Activated naive CD4-positive, alpha-beta T cell treated with anti-CD3 and anti-CD28 coated beads, Interleukin-2, amount 50 U/mL, for 16 hours (primary cell): Measurements from ENCODE around the gene FIBCD1.
A peak's percentile ranks its signal among the peaks of the same experiment; 100 is the strongest.

Experiments
- DNase-seq: peaks from one replicate; pipeline ENCODE4 v3.0.0-alpha.2; 2020

The FIBCD1 gene

DNA sequence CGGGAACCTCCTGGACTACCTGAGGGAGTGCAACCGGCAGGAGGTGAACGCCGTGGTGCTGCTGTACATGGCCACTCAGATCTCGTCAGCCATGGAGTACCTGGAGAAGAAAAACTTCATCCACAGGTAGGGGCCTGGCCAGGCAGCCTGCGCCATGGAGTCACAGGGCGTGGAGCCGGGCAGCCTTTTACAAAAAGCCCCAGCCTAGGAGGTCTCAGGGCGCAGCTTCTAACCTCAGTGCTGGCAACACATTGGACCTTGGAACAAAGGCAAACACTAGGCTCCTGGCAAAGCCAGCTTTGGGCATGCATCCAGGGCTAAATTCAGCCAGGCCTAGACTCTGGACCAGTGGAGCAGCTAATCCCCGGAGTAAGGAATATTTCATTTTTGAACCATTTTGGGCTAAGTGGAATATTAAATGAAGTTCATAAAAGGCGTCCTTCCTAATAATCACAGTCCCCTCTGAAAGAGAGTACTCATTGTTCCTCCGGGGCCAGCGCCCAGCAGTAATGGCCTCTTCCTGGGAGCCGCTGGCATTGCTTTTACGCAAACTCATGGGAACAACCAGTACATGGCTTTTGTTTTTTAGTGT lies 66.0 kb downstream of the FIBCD1 start:
- DNase-seq = no peak

GRCh38 chr9:130872508-130872907 lies 66.5 kb downstream of the FIBCD1 start:
- DNase-seq = no peak

DNA sequence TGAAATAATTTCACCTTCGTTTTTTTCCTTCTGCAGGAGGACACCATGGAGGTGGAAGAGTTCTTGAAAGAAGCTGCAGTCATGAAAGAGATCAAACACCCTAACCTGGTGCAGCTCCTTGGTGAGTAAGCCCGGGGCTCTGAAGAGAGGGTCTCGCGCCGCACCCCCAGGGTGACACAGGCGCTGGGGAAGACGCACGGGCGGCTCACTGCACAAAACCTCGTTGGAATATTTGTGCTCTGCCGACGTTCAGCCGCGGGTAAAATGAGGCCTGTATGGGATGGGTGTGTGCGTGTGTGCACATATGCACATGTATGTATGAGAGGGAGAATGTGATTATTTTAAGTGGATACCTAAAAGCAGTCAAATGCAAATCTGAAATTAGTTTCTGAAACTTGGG lies 67.0 kb downstream of the FIBCD1 start:
- DNase-seq = no peak

GRCh38 chr9:130871395-130872062 lies 67.5 kb downstream of the FIBCD1 start:
- DNase-seq = no peak

GRCh38 chr9:130870491-130871381 lies 68.3 kb downstream of the FIBCD1 start:
- no peak for DNase-seq

GRCh38 chr9:130869250-130869649 lies 69.8 kb downstream of the FIBCD1 start:
- DNase-seq = no peak

- no peak for DNase-seq
Observed at GRCh38 chr9:130868230-130868629, 70.8 kb downstream of the FIBCD1 start.

DNA sequence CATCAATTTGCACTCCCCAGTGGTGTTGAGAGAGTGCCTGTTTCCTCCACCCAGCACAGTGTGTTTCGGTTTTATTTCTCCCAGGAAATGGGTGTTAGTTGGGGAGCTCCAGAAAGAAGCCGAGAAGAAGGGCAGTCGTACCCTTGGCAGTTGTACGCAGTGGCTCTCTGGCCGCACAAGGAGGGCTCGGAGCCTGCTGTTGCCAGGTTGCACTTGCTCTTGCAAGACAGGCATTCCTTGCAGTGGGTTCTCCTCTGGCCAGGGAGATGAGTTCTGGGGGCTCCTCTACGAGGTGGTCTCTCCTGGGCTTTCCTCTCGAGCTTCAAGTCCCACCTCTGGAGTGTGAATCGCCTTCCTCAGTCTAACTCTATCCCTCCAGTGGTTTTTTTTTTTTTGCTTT lies 71.5 kb downstream of the FIBCD1 start:
- no peak for DNase-seq

DNA sequence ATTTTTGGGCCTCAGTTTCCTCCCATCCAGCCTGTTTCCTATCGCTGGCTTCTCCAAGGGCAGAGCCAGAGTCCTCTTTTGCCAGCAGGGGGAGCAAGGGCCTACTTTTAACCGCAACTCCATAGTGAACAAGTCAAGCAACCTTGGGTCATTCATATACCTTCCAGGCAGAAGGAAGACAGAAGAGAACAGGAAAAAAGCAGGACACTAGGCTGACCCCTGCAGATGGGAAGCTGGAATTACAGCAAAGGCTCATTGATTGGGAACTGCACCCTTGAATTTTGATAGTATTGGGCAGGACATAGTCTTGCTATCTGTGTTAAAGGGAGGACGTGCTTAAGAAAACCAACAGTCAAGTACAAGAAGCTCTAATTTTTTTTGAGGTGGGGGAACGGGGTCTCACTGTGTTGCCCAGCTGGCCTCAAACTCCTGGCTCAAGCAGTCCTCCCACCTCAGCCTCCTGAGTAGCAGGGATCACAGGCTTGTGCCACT lies 72.5 kb downstream of the FIBCD1 start:
- DNase-seq = peak; percentile 57

GRCh38 chr9:130865921-130866320 lies 73.1 kb downstream of the FIBCD1 start:
- DNase-seq = no peak

- DNase-seq = no peak
Observed at GRCh38 chr9:130864541-130864940, 74.5 kb downstream of the FIBCD1 start.

DNA sequence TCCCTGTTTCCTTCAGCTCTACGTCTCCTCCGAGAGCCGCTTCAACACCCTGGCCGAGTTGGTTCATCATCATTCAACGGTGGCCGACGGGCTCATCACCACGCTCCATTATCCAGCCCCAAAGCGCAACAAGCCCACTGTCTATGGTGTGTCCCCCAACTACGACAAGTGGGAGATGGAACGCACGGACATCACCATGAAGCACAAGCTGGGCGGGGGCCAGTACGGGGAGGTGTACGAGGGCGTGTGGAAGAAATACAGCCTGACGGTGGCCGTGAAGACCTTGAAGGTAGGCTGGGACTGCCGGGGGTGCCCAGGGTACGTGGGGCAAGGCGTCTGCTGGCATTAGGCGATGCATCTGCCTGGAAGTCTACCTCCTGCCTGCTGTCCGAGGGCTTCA lies 76.3 kb downstream of the FIBCD1 start:
- DNase-seq = no peak

GRCh38 chr9:130862217-130862616 lies 76.8 kb downstream of the FIBCD1 start:
- no peak for DNase-seq

- DNase-seq = no peak
Observed at GRCh38 chr9:130861372-130862180, 77.5 kb downstream of the FIBCD1 start.

GRCh38 chr9:130860458-130861316 lies 78.4 kb downstream of the FIBCD1 start:
- DNase-seq = no peak

- no peak for DNase-seq
Observed at GRCh38 chr9:130858739-130859705, 80.0 kb downstream of the FIBCD1 start.

- no peak for DNase-seq
Observed at GRCh38 chr9:130857864-130858738, 80.9 kb downstream of the FIBCD1 start.

DNA sequence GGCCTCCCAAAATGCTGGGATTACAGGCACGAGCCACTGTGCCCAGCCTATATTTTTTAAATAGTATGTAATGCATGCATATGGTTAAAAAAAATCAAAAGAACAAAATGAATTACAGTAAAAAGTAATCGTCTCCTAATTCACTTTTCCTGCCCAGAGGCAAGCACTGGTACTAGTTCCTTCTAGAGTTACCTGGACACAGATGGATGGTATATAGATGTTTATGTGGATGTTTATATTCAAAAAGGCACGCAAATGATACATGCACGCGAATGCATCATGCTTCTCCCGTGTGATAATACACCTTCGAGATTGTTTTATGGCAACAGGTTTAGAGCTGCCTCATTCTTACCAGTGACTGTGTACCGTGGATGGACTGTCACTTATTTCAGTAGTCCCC lies 82.6 kb downstream of the FIBCD1 start:
- DNase-seq = no peak

DNA sequence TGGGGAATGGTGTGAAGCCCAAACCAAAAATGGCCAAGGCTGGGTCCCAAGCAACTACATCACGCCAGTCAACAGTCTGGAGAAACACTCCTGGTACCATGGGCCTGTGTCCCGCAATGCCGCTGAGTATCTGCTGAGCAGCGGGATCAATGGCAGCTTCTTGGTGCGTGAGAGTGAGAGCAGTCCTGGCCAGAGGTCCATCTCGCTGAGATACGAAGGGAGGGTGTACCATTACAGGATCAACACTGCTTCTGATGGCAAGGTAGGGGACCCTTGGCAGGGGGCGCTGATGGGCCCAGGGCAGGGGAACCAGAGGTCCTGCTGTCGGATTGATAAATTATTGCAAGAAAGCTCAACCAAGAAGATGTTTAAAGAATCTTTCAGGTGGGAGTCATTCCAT lies 84.2 kb downstream of the FIBCD1 start:
- no peak for DNase-seq

DNA sequence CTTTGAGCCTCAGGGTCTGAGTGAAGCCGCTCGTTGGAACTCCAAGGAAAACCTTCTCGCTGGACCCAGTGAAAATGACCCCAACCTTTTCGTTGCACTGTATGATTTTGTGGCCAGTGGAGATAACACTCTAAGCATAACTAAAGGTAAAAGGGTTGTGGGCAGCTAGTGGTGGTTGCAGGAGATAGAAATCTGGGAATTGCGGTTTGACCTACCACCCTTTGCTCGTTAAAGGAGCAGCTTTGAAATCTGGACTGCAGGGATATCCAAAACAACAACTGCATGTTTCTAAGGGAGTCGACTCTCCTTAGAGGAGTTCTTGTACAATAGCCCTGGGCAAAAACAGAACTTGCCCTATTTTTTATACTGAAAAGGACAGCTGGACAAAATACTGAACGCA lies 85.0 kb downstream of the FIBCD1 start:
- no peak for DNase-seq
